GM12878 (cell line): ENCODE data around the gene CHIC2. TPM values are rescaled to one million over a fixed set of nuclear protein-coding genes. Genes with fewer than 3 reads are reported as not detected.

Source experiments
- ATAC-seq: fragments of 200-7000 bp; cut with Tn5 transposase; 3 replicates; pipeline ENCODE4 v1.9.1; 2020; ENCODE audit warnings: mild to moderate bottlenecking, moderate library complexity
- BruUV-seq: library from RNA; stranded (reverse); fragments of 400-500 nt; replicated peaks from 2 replicates; lab custom pipeline; 2021; lab: Mats Ljungman, UMichigan
- CTCF ChIA-PET: fragments of 300-600 bp; sonication (Branson Sonifier 250); formaldehyde crosslinking; extraction: SDS; loops from one replicate; lab custom pipeline; 2021; ENCODE audit warnings: inconsistent platforms; lab: Yijun Ruan, JAX
- POLR2A ChIA-PET: fragments of 350-600 bp; formaldehyde crosslinking; extraction: SDS; loops from one replicate; lab custom pipeline; 2021; ENCODE audit warnings: inconsistent platforms; lab: Charles Lee
- RAD21 ChIA-PET: fragments of 300-600 bp; sonication (Branson Sonifier 250); formaldehyde crosslinking; loops from one replicate; lab custom pipeline; 2023; ENCODE audit warnings: antibody characterized with exemption; ENCODE audit not compliant: unreplicated experiment; lab: Charles Lee
- SMC1A ChIA-PET: fragments of 300-600 bp; sonication (Branson Sonifier 250); formaldehyde crosslinking; loops from one replicate; lab custom pipeline; 2023; ENCODE audit not compliant: unreplicated experiment, uncharacterized antibody; lab: Charles Lee
- DNase-seq: peaks from one replicate; pipeline ENCODE4 v3.0.0-alpha.2; 2011; ENCODE audit warnings: low read depth, low spot score
- FAIRE-seq: peaks from 3 replicates; lab custom pipeline; 2011; peaks lifted over from hg19 to GRCh38; lab: Jason Lieb, UNC
- H2AFZ ChIP-seq: 2 replicates; pipeline ENCODE4 v1.6.0; 2011; ENCODE audit warnings: low read depth, low read length, control low read depth; ENCODE audit not compliant: control insufficient read depth
- H3K27ac ChIP-seq: 2 replicates; pipeline ENCODE4 v1.5.1; 2011; ENCODE audit warnings: control low read depth; ENCODE audit not compliant: control insufficient read depth, insufficient read depth
- H3K27me3 ChIP-seq, 2 experiments: replicated peaks in 1 of 2; 2 replicates each; pipeline versions ENCODE4 v1.6.0 to v1.6.1; 2011; ENCODE audit warnings: low read length in 1 of 2; ENCODE audit not compliant: control insufficient read depth in 2 of 2, insufficient read depth in 2 of 2
- H3K36me3 ChIP-seq, 2 experiments: 2 replicates each; pipeline ENCODE4 v1.5.1; 2011; ENCODE audit warnings: low read length in 1 of 2; ENCODE audit not compliant: control insufficient read depth in 2 of 2, insufficient read depth in 2 of 2
- H3K4me1 ChIP-seq: 2 replicates; pipeline ENCODE4 v1.6.1; 2011; ENCODE audit warnings: mild to moderate bottlenecking, low read length, moderate library complexity, mixed read lengths; ENCODE audit not compliant: control insufficient read depth, insufficient read depth
- H3K4me2 ChIP-seq: 2 replicates; pipeline ENCODE4 v1.6.0; 2011; ENCODE audit warnings: control low read depth; ENCODE audit not compliant: control insufficient read depth, insufficient read depth
- H3K4me3 ChIP-seq: fragments of 200-600 bp; sonication (generic); 2 replicates; pipeline ENCODE4 v1.5.1; 2016
- H3K79me2 ChIP-seq: 2 replicates; pipeline ENCODE4 v1.6.0; 2011; ENCODE audit warnings: low read length; ENCODE audit not compliant: control insufficient read depth, insufficient read depth
- H3K9ac ChIP-seq: 2 replicates; pipeline ENCODE4 v1.8.0; 2011; ENCODE audit warnings: low read length, control low read depth, mixed read lengths; ENCODE audit not compliant: control insufficient read depth, insufficient read depth
- H3K9me3 ChIP-seq: replicated peaks from 3 replicates; pipeline ENCODE4 v1.5.1; 2011; ENCODE audit warnings: mild to moderate bottlenecking, low read length; ENCODE audit not compliant: control insufficient read depth, insufficient read depth
- H4K20me1 ChIP-seq: 2 replicates; pipeline ENCODE4 v1.6.0; 2011; ENCODE audit not compliant: control insufficient read depth, insufficient read depth
- ASH2L ChIP-seq: fragments of 300-600, 200-600 bp; sonication (generic); IDR thresholded peaks from 2 replicates; pipeline ENCODE4 v1.6.1; 2017; ENCODE audit warnings: low read depth, mild to moderate bottlenecking, borderline replicate concordance
- CREB1 ChIP-seq: IDR thresholded peaks from 2 replicates; pipeline ENCODE4 v1.6.1; 2012; ENCODE audit warnings: low read depth, mild to moderate bottlenecking, inconsistent platforms
- HCFC1 ChIP-seq: fragments of 150-350 bp; IDR thresholded peaks from 2 replicates; pipeline ENCODE4 v1.6.1; 2014; ENCODE audit warnings: low read length
- IKZF1 ChIP-seq: fragments of 450-650 bp; conservative IDR thresholded peaks from 2 replicates; pipeline ENCODE4 v1.6.1; 2017; ENCODE audit warnings: antibody characterized with exemption, mild to moderate bottlenecking
- IRF3 ChIP-seq: fragments of 450-650 bp; IDR thresholded peaks from 2 replicates; pipeline ENCODE4 v1.6.1; 2014; ENCODE audit warnings: mild to moderate bottlenecking
- IRF4 ChIP-seq: IDR thresholded peaks from 2 replicates; pipeline ENCODE4 v1.6.1; 2011; ENCODE audit warnings: low read depth, low read length
- MXI1 ChIP-seq: fragments of 150-350 bp; IDR thresholded peaks from 2 replicates; pipeline ENCODE4 v1.6.1; 2011; ENCODE audit warnings: low read depth, mild to moderate bottlenecking, inconsistent platforms, low read length, improper control_type of control experiment
- NRF1 ChIP-seq: conservative IDR thresholded peaks from 2 replicates; pipeline ENCODE4 v1.6.1; 2011; ENCODE audit warnings: mild to moderate bottlenecking, low read depth, low read length, improper control_type of control experiment
- RUNX3 ChIP-seq: IDR thresholded peaks from 2 replicates; pipeline ENCODE4 v1.6.1; 2012; ENCODE audit warnings: low read length, inconsistent platforms
- USF2 ChIP-seq: IDR thresholded peaks from 2 replicates; pipeline ENCODE4 v1.6.1; 2011; ENCODE audit warnings: low read depth, low read length, improper control_type of control experiment, borderline replicate concordance
- YBX1 ChIP-seq: fragments of 450-650 bp; IDR thresholded peaks from 2 replicates; pipeline ENCODE4 v1.6.1; 2016; ENCODE audit warnings: antibody characterized with exemption
- ZNF622 ChIP-seq: fragments of 450-650 bp; IDR thresholded peaks from 2 replicates; pipeline ENCODE4 v1.6.1; 2017; ENCODE audit warnings: mild to moderate bottlenecking, inconsistent platforms
- WGBS: methylation state at CpG from one replicate; pipeline ENCODE4 v1.1.6; 2016; ENCODE audit warnings: low lambda C conversion rate; ENCODE audit not compliant: insufficient replicate concordance, insufficient coverage; ENCODE audit errors: missing lambda C conversion rate; 5-methylcytosine and 5-hydroxymethylcytosine counted together
- in situ Hi-C: fragments of 300-500 bp; cut with MboI; formaldehyde crosslinking; loops from 9 replicates; pipeline ENCODE4 v1.14.3; 2018; ENCODE audit warnings: mixed read lengths
- intact Hi-C: fragments of 100-400 bp; cut with micrococcal nuclease; formaldehyde crosslinking; loops from one replicate; pipeline ENCODE4 v1.14.2; 2022; ENCODE audit not compliant: unreplicated experiment
- polyA plus RNA-seq, 11 experiments: library from polyadenylated mRNA; depleted of rRNA in 4 of 11; unstranded in 6 of 11; stranded (reverse) in 5 of 11; fragments of >200 nt; fragmentation: Nextera tagmentation in 4 of 11; fragmentation: Illumina TruSeq in 1 of 11; extraction: Ambion mirVana in 4 of 11; extraction: Trizol in 1 of 11; gene quantifications; 1 replicate in 1 of 11; 2 replicates in 10 of 11; pipeline versions ENCODE4 v1.2.1 to v1.2.3, GENCODE V29; 2011 to 2016; ENCODE audit warnings: inconsistent platforms in 2 of 11, missing spikeins in 2 of 11, low read depth in 1 of 11
- total RNA-seq, 4 experiments: library from RNA; depleted of rRNA in 3 of 4; stranded (reverse); fragments of >200 nt in 3 of 4; fragmentation: Illumina TruSeq in 1 of 4; extraction: Trizol in 1 of 4; gene quantifications; 2 replicates each; pipeline versions ENCODE4 v1.2.1 to v1.2.3, GENCODE V29; 2013 to 2021
- TF ChIP-seq, protein P1 (sequence below): fragments of 150-350 bp; IDR thresholded peaks from 2 replicates; pipeline ENCODE4 v1.6.1; 2014; ENCODE audit warnings: mild to moderate bottlenecking, low read depth, low read length
- TF ChIP-seq, protein P2 (sequence below): IDR thresholded peaks from 2 replicates; pipeline ENCODE4 v1.6.1; 2012; ENCODE audit warnings: low read depth, low read length, improper control_type of control experiment
- TF ChIP-seq, protein P3 (sequence below): fragments of 450-650 bp; IDR thresholded peaks from 2 replicates; pipeline ENCODE4 v1.6.1; 2017; ENCODE audit warnings: antibody characterized with exemption, mild to moderate bottlenecking, moderate library complexity
- TF ChIP-seq, protein P4 (sequence below), 3 experiments: IDR thresholded peaks in 2 of 3; conservative IDR thresholded peaks in 1 of 3; 2 replicates each; pipeline ENCODE4 v1.5.1; 2011; ENCODE audit warnings: low read depth in 3 of 3, low read length in 3 of 3, mild to moderate bottlenecking in 3 of 3, control low read depth in 2 of 3, moderate library complexity in 2 of 3, inconsistent platforms in 1 of 3, mixed read lengths in 1 of 3; ENCODE audit not compliant: control insufficient read depth in 2 of 3, insufficient read depth in 1 of 3; ENCODE audit errors: extremely low read depth in 1 of 3

The CHIC2 gene
- total and polyA plus RNA-seq, 10 of the 15 experiments (the other 5 are each of a cell fraction or from before 2014, with no cell fraction given), result 0.80 to 24.4 (median 12.2) TPM

DNA sequence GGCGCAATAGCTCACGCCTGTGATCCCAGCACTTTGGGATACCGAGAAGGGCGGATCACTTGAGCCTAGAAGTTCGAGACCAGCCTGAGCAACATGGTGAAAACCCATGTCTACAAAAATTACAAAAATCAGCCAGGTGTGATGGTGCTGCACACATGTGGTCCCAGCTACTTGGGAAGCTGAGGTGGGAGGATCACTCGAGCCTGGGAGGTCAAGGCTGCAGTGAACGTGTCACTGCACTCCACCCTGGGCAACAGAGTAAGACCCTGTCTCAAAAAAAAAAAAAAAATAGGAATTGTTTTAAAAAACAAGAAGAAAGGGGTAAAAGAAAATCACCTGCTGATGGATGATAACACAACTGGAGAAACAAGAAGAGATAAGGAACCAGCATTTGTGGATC, 38.8 kb downstream of the CHIC2 start:
- Histone ChIP-seq H2AFZ (no peak overlapping the region), H3K27me3 (no peaks in the 10 kb centered on the region), H3K4me3 (no peak overlapping the region), H4K20me1 (no peaks in the 10 kb centered on the region), H3K4me2 (no peak overlapping the region), H3K36me3 (no peaks in the 10 kb centered on the region), H3K27ac (no peak overlapping the region), H3K79me2 (no peaks in the 10 kb centered on the region), H3K9me3 (no peaks in the 10 kb centered on the region; the same call in 2 of the 3 replicates), H3K4me1 (no peaks in the 10 kb centered on the region), H3K9ac (no peak overlapping the region)
- SMC1A ChIA-PET, result interaction anchor here (0.7 to 1.3 kb wide), 2 partner anchors 31 to 45 kb away, joined by 3 read pairs; no protein-coding TSS in a partner anchor
- in situ Hi-C loops, result no loop called here
- FAIRE-seq (no peak), ATAC-seq (no peak), DNase-seq (no peak)
- POLR2A ChIA-PET, result no interaction called here
- RAD21 ChIA-PET, result no interaction called here
- WGBS, result 93% methylated on average over 7 of the region's 7 CpGs
- intact Hi-C loops, result no loop called here
- BruUV-seq, result no TSS peak
- CTCF ChIA-PET, result no interaction called here
- TF ChIP-seq CREB1 (no peak), MXI1 (no peak), ASH2L (no peak), YBX1 (no peak), IKZF1 (no peak), HCFC1 (no peak), RUNX3 (no peak), USF2 (no peak), ZNF622 (no peak), NRF1 (no peak), IRF4 (no peak), IRF3 (no peak)
- TF ChIP-seq, protein P1, sequence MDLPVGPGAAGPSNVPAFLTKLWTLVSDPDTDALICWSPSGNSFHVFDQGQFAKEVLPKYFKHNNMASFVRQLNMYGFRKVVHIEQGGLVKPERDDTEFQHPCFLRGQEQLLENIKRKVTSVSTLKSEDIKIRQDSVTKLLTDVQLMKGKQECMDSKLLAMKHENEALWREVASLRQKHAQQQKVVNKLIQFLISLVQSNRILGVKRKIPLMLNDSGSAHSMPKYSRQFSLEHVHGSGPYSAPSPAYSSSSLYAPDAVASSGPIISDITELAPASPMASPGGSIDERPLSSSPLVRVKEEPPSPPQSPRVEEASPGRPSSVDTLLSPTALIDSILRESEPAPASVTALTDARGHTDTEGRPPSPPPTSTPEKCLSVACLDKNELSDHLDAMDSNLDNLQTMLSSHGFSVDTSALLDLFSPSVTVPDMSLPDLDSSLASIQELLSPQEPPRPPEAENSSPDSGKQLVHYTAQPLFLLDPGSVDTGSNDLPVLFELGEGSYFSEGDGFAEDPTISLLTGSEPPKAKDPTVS, result no peak
- TF ChIP-seq, protein P2, sequence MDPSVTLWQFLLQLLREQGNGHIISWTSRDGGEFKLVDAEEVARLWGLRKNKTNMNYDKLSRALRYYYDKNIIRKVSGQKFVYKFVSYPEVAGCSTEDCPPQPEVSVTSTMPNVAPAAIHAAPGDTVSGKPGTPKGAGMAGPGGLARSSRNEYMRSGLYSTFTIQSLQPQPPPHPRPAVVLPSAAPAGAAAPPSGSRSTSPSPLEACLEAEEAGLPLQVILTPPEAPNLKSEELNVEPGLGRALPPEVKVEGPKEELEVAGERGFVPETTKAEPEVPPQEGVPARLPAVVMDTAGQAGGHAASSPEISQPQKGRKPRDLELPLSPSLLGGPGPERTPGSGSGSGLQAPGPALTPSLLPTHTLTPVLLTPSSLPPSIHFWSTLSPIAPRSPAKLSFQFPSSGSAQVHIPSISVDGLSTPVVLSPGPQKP, result no peak
- TF ChIP-seq, protein P3, sequence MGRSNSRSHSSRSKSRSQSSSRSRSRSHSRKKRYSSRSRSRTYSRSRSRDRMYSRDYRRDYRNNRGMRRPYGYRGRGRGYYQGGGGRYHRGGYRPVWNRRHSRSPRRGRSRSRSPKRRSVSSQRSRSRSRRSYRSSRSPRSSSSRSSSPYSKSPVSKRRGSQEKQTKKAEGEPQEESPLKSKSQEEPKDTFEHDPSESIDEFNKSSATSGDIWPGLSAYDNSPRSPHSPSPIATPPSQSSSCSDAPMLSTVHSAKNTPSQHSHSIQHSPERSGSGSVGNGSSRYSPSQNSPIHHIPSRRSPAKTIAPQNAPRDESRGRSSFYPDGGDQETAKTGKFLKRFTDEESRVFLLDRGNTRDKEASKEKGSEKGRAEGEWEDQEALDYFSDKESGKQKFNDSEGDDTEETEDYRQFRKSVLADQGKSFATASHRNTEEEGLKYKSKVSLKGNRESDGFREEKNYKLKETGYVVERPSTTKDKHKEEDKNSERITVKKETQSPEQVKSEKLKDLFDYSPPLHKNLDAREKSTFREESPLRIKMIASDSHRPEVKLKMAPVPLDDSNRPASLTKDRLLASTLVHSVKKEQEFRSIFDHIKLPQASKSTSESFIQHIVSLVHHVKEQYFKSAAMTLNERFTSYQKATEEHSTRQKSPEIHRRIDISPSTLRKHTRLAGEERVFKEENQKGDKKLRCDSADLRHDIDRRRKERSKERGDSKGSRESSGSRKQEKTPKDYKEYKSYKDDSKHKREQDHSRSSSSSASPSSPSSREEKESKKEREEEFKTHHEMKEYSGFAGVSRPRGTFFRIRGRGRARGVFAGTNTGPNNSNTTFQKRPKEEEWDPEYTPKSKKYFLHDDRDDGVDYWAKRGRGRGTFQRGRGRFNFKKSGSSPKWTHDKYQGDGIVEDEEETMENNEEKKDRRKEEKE, result no peak
- TF ChIP-seq, protein P4, sequence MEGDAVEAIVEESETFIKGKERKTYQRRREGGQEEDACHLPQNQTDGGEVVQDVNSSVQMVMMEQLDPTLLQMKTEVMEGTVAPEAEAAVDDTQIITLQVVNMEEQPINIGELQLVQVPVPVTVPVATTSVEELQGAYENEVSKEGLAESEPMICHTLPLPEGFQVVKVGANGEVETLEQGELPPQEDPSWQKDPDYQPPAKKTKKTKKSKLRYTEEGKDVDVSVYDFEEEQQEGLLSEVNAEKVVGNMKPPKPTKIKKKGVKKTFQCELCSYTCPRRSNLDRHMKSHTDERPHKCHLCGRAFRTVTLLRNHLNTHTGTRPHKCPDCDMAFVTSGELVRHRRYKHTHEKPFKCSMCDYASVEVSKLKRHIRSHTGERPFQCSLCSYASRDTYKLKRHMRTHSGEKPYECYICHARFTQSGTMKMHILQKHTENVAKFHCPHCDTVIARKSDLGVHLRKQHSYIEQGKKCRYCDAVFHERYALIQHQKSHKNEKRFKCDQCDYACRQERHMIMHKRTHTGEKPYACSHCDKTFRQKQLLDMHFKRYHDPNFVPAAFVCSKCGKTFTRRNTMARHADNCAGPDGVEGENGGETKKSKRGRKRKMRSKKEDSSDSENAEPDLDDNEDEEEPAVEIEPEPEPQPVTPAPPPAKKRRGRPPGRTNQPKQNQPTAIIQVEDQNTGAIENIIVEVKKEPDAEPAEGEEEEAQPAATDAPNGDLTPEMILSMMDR (IDR thresholded peaks at IDR 0.05 in 2 of 3, conservative IDR thresholded peaks at IDR 0.05 in 1 of 3; ENCODE audit: control insufficient read depth in 2 of 3, extremely low read depth in 1 of 3, insufficient read depth in 1 of 3, low read depth in 3 of 3, low read length in 3 of 3), result no peak
